ENCODE data around the gene IL1RN. TPM values are rescaled to one million over a fixed set of nuclear protein-coding genes. Genes with fewer than 3 reads are reported as not detected.
A peak's percentile ranks its signal among the peaks of the same experiment; 100 is the strongest.

IL1RN gene
- total RNA-seq, 1 donor = 1.1 TPM

DNA sequence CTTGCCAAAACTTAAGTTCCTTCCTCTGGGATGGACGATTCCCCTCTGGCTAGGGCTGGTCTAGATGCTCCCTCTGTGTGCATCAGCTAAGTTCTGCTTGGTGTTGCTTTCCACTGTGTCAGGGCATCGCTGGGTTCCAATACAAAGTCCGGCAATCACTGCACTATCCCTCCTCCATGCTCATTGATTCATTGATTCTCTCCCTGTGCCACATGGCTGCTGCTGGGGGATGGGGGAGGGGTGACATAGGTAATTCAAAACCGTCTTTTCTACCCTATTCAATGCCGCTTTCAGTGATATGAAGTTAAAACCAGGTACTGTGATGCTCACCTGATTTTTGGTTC lies 22.8 kb downstream of the IL1RN start:
- no peak for DNase-seq (ENCODE audit: low read depth)
- no peak overlapping the region for H3K4me3 ChIP-seq (ENCODE audit: low read depth, low read length)
- TF ChIP-seq, protein P1, sequence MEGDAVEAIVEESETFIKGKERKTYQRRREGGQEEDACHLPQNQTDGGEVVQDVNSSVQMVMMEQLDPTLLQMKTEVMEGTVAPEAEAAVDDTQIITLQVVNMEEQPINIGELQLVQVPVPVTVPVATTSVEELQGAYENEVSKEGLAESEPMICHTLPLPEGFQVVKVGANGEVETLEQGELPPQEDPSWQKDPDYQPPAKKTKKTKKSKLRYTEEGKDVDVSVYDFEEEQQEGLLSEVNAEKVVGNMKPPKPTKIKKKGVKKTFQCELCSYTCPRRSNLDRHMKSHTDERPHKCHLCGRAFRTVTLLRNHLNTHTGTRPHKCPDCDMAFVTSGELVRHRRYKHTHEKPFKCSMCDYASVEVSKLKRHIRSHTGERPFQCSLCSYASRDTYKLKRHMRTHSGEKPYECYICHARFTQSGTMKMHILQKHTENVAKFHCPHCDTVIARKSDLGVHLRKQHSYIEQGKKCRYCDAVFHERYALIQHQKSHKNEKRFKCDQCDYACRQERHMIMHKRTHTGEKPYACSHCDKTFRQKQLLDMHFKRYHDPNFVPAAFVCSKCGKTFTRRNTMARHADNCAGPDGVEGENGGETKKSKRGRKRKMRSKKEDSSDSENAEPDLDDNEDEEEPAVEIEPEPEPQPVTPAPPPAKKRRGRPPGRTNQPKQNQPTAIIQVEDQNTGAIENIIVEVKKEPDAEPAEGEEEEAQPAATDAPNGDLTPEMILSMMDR (IDR thresholded peaks at IDR 0.05; ENCODE audit: insufficient read depth, low read length) = no peak

DNA sequence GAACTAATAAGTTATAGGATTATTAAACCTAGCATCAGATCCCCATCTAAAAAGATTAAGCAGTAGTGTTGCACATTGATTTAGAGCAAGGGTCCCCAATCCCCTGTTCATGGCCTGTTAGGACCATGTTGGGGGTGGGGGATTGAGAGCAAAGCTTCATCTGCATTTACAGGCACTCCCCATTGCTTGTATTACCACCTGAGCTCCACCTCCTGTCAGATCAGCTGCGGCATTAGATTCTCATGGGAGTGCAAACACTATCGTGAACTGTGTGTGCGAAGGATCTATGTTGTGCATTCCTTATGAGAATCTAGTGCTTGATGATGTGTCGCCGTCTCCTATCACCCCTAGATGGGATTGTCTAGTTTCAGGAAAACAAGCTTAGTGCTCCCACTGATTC lies 27.9 kb downstream of the IL1RN start:
- no peak for DNase-seq (ENCODE audit: low read depth)
- no peak overlapping the region for H3K4me3 ChIP-seq (ENCODE audit: low read depth, low read length)
- TF ChIP-seq, protein P1 (IDR thresholded peaks at IDR 0.05; ENCODE audit: insufficient read depth, low read length) = no peak

DNA sequence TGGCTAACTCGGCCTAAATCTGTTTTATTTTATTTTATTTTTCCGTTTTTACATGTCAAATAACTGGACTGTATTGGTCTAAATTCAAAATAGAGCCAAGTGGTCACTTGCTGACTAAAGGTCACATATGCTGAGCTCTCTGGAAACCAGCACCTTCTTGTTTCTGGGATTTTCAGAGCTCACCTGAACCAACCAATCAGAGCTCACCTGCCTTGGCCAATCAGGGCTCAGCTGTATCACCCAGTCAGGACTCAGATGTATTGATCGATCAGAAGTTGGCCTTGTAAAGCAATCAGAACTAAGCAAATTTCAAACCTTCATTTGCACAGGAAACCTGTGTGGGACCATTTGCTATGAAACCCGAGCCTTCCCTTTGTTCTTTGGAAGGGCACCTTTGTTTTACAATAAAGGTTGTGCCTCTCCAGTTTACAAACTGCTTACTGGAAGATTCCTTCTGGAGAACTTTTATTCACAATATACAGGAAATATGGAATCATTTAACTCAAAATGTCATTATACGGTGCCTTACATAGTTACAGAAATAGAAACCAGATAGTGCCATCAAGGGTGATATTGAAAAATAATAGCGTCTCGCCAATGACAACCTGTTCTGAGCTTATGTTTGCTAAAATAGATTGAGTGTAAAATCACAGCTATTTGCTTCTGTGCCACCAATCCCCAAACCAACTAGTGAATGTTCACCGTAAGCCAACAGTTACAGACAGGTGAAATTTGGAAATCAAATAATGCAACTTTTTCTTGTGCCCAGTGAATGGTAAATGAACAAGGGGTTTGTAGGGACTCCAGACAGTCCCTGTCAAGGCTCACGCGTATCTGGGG lies 29.1 kb downstream of the IL1RN start:
- TF ChIP-seq, protein P1 (IDR thresholded peaks at IDR 0.05; ENCODE audit: insufficient read depth, low read length) = no peak
- DNase-seq (ENCODE audit: low read depth) = no peak
- peak overlapping the region; percentile 9 for H3K4me3 ChIP-seq (ENCODE audit: low read depth, low read length)

DNA sequence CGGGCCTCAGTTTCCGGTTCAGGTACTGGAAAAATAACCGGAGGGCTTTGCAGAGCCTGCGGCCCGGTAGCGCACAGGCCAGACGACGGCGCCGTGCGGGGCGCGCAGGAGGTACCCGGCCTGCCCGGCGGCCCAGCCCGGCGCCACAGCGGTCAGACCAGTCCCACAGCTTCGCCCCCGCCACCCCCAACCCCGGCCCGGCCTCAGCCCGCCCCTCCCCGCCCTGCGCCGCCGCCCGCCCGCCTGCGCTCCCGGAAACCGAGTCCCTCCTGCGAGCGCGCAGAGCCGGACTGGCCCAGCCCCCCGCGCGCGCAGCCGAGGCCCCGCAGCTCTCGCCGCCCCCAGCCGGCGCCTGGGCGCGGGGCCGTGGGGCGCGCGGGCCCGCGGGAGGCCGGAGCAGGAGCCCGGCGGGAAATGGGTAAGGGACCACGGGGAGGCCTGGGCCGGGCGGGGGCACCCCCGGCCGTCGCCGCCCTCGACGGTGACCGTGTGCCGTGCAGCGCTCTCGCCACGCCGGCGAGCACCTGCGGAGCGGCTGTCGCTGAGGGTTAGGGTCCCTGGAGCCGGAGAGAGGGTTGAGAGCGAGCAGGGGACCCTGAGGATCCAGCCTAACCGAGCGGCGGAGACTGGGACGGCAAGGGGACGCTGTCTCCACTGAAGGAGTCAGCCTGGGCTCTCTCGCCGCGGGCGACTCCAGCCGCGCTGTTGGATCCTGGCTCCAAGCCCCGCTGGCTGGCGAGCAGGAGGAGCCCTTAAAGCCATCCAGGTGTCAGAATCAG lies 29.9 kb downstream of the IL1RN start:
- peak overlapping the region; percentile 40 for H3K4me3 ChIP-seq (ENCODE audit: low read depth, low read length)
- TF ChIP-seq, protein P1 (IDR thresholded peaks at IDR 0.05; ENCODE audit: insufficient read depth, low read length) = no peak
- no peak for DNase-seq (ENCODE audit: low read depth)

DNA sequence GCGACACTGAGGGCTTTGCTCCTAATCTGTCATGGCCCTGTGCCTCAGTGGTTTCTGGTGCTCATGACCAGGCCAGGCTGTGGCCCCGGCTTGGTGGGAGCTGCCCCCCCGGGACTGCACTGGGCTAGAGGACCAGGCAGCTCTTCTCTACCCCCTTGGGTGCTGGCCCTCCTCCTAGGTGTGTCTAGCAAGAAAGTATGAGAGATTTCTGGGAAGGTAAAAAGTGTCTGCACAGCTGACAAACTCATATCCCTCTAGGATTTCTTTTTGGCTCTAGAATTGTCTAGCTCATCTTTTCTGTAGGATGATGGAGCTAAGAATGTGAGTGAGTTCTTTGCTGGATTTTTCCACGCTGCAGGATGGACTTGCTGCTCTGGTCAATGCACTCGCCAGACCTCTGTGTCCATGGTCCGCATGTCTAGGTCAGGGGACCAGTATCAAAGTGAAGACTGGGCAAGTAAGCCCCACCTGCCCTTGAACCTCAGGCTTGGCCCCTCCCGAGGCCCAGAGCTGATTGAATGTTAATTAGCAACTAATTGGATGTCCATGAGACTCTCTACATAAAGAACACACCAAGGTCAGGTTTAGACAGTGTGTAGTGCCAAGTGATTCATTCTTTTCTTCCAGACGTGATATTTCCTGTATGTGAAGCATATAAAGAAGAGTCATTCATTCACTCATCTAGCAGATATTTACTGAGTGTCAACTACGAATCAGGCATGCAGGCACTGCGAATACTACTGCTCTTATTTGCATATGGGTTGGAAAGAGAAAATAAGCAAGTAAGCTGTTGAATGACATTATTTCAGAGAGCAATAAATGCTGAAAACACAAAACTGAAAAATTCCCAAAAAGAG lies 30.7 kb downstream of the IL1RN start:
- H3K4me3 ChIP-seq (ENCODE audit: low read depth, low read length) = no peak overlapping the region
- TF ChIP-seq, protein P1 (IDR thresholded peaks at IDR 0.05; ENCODE audit: insufficient read depth, low read length) = no peak
- peak; percentile 17 for DNase-seq (ENCODE audit: low read depth)

DNA sequence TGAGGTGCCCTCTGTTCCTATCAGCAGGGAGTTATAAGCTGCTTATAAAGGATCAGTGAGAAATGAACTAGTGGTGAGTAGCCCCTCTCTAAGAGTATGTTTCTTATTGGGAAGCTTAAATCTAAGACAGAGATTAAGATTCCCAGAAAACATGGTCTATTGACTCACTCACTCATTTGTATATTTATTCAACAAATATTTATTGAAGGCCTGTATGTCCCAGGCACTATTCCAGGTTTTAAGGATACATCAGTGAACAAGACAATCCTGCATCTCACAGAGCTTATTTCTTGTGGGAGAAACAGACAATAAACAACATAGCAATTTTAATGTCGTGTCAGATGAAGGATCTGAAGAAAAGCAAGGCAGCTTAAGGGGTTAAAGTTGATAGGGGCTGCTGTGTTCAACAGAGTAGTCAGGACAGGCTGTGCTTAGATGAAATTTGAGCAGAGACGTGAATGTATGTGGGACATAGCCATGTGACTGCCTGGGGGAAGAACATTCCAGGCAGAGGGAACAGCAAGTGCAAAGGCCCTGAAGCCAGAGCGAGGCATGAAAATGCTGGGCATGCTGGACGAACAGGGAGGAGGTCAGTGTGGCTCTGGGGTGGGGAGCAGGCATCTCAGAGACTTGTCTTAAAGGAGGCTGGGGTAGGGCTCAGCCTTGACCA lies 31.6 kb downstream of the IL1RN start:
- TF ChIP-seq, protein P1 (IDR thresholded peaks at IDR 0.05; ENCODE audit: insufficient read depth, low read length) = no peak
- DNase-seq (ENCODE audit: low read depth) = no peak
- no peak overlapping the region for H3K4me3 ChIP-seq (ENCODE audit: low read depth, low read length)
